SH-SY5Y (cell line): Measurements from ENCODE around the gene CSMD2.

Experiments
- GATA2 ChIP-seq: IDR thresholded peaks from 2 replicates; pipeline ENCODE4 v1.6.1; 2011; ENCODE audit warnings: mild to moderate bottlenecking, low read depth, low read length
- GATA3 ChIP-seq: IDR thresholded peaks from 2 replicates; pipeline ENCODE4 v1.6.1; 2011; ENCODE audit warnings: low read depth, mild to moderate bottlenecking, low read length, moderate library complexity

Gene CSMD2

GRCh38 chr1:33653226-33653625 lies 511.8 kb downstream of the CSMD2 start:
- TF ChIP-seq GATA2 (no peak), GATA3 (no peak)

GRCh38 chr1:33650708-33651107 lies 514.3 kb downstream of the CSMD2 start:
- TF ChIP-seq GATA2: no peak
- TF ChIP-seq GATA3: no peak

DNA sequence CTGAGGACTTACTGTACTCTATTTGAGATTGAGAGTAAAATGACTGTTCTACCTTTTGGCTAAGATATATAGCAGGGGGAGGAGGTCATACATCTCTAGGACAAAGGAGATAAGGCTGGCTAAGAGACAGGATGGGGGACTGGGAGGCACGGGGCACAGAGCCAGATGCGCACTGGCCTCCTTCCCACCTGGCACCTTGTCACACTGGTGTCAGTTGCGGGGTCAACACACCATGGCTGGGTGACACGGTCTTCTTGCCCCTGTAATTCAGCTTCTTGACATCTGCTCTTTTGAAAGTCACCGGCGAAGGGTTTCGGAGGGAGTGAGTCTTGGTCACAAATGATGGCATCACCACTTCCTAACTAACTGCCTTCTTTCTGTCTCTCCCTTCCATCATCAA lies 515.3 kb downstream of the CSMD2 start:
- TF ChIP-seq GATA2 (no peak), GATA3 (no peak)

GRCh38 chr1:33643216-33643615 lies 521.8 kb downstream of the CSMD2 start:
- no peak for TF ChIP-seq GATA2
- no peak for TF ChIP-seq GATA3

DNA sequence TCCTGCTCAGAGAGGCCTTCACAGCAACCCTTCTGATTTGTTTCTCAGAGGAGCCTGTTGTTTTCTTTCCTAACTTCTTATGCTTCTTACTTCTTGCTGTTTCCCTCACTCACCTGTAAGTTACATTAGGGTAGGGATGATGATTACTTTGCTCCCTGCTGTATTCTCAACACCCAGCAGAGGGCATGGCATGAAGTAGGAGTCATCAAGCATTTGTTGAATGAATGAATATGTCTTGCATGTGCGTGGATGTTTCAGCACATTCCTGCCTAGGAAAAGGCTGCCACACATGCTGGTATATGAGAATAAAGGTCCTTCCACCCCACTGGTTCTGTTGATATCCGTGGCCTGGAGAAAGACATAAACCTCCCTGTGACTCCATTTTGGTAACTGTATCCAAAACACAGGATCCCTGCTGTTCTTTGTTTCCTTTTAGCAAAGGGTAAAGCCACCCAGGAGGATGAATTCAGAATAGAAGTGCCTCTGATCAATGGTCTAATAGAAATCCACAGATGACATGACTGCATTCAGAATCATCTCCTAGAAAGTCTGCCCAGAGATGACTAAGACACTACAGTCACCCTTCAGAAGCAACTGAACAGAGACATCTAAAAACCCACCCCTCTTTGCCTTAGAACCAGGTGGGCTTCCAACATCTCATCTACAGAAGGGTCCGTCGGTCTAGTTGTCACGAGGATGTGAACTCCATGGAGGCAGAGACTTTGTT lies 523.8 kb downstream of the CSMD2 start:
- TF ChIP-seq GATA2: no peak
- TF ChIP-seq GATA3: no peak

- TF ChIP-seq GATA2: no peak
- no peak for TF ChIP-seq GATA3
These were observed 524.8 kb downstream of the CSMD2 start for GRCh38 chr1:33640114-33640660.

- TF ChIP-seq GATA2 (no peak), GATA3 (no peak)
These were observed 527.1 kb downstream of the CSMD2 start for GRCh38 chr1:33637846-33638440.

DNA sequence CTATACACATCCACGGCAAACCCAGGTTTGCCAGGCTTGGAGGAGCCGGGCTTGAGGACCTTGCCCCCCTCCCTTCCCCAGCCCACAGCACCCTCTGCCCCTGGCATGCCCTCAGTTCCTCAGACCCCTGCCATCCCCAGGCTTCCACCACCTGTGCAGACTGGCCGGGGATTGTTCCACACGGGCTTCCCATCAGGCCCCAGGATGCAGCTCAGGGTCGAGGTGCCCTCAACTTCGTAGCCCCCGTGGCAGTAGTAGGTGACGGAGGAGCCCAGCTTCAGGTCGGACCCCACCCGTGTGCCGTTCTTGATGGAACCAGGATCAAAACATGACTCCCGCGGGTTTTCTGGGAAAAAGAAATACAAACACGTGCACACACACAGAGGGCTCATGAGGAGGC lies 528.8 kb downstream of the CSMD2 start:
- TF ChIP-seq GATA2: no peak
- TF ChIP-seq GATA3: no peak

GRCh38 chr1:33635336-33636012 lies 529.6 kb downstream of the CSMD2 start:
- TF ChIP-seq GATA3 (no peak), GATA2 (no peak)

DNA sequence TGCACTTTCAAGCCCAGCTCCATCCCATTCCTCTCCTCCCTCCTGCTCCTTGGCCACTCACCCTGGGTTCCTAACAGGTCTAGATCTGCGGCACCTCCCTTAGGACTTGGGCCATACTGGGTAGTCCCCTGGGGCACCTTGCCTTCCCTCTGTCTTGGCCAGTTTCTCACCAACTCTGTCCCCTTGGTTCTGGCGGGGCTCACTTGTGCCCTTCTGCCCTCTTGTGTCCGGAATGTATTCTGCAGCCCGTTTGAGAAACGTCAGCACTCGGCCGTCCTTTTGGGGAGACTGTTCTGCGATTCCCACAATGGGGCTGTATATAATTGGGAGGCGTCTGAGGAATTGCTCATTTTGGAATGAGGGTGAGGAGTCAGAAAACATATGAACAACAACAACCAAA lies 530.2 kb downstream of the CSMD2 start:
- no peak for TF ChIP-seq GATA3
- no peak for TF ChIP-seq GATA2

- TF ChIP-seq GATA2 (no peak), GATA3 (no peak)
These were observed 530.9 kb downstream of the CSMD2 start for GRCh38 chr1:33634143-33634542.

GRCh38 chr1:33633019-33633801 lies 531.8 kb downstream of the CSMD2 start:
- TF ChIP-seq GATA3 (no peak), GATA2 (no peak)

DNA sequence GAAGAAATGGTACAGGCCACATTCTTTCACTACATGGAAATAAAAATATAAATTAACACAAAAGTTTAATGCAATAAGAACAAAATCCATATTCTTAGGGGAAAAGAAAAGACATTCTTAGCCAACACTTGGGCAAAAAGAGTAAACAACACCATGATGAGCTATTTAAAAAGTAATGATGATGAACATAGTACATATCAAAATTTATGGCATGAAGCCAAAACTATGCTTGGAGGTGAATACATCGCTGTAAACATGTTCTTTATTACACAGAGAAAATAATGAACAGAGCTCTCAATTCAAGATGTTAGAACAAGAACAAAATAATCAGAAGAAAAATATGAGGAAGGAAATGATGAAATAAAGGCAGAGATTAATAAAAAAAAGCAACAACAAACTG lies 534.3 kb downstream of the CSMD2 start:
- TF ChIP-seq GATA2 (no peak), GATA3 (no peak)

- no peak for TF ChIP-seq GATA3
- TF ChIP-seq GATA2: no peak
These were observed 538.2 kb downstream of the CSMD2 start for GRCh38 chr1:33626801-33627200.
